ENCODE measurements around the gene PSD2.

DNA sequence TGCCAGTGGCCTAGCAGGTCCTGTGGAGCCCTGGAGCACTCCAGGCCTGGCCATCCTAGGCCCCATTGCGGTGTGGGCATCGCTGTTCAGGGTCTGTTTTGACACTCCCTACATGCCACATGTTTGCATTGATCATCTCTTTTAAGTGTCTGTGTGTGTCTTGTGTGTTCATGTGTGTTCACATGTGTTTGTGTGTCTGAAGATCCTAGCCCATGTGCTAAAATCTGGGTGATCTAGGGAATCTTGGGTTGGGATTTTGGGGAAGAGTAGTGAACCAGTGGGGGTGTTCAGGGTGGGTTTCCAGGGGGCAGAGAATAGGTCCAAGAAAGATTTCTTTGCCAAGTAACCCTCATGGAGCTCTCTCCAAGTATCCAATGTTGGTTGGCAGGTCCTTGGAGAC is 8.4 kb downstream of the PSD2 start:
- TF ChIP-seq POLR2A (IDR thresholded peaks at IDR 0.05; ENCODE audit: low read depth, low read length) (no peak), SPI1 (IDR thresholded peaks at IDR 0.05; ENCODE audit: low read depth, low read length) (no peak), POLR2AphosphoS5 (IDR thresholded peaks at IDR 0.05; ENCODE audit: low read depth, low read length) (no peak)
